Right cardiac atrium (tissue), 5 donors: ENCODE results near the gene RUNX1. TPM values are rescaled to one million over a fixed set of nuclear protein-coding genes. Genes with fewer than 3 reads are reported as not detected.

Experiments
- ATAC-seq, 2 donors: fragments of 200-7000 bp; cut with Tn5 transposase; one replicate each; pipeline versions ENCODE4 v1.8.0 to v1.9.1; 2020; ENCODE audit warnings: moderate library complexity in 2 of 2, mild to moderate bottlenecking in 1 of 2
- DNase-seq, 3 donors: peaks; one replicate each; pipeline ENCODE4 v3.0.0-alpha.2; 2020
- H3K27ac ChIP-seq: one replicate; pipeline ENCODE4 v1.5.1; 2013; ENCODE audit warnings: mild to moderate bottlenecking, low read length, control low read depth, moderate library complexity
- H3K27me3 ChIP-seq: one replicate; pipeline ENCODE4 v1.6.1; 2013; ENCODE audit not compliant: control insufficient read depth, insufficient read depth
- H3K4me1 ChIP-seq: one replicate; pipeline ENCODE4 v1.6.1; 2013; ENCODE audit warnings: low read length; ENCODE audit not compliant: control insufficient read depth, insufficient read depth
- H3K4me3 ChIP-seq: one replicate; pipeline ENCODE4 v1.5.1; 2013; ENCODE audit warnings: low read length, control low read depth
- H3K9me3 ChIP-seq: one replicate; pipeline ENCODE4 v1.6.1; 2013; ENCODE audit warnings: low read length; ENCODE audit not compliant: control insufficient read depth
- WGBS: extraction: QIAGEN DNeasy Blood & Tissue Kit; methylation state at CpG from one replicate; pipeline ENCODE4 v1.1.7; 2013; 5-methylcytosine and 5-hydroxymethylcytosine counted together
- intact Hi-C, 4 donors: fragments of 100-400 bp; cut with DNase I; formaldehyde crosslinking; loops; one replicate each; pipeline versions ENCODE4 v1.11.0 to v1.14.0; 2022 to 2023
- polyA plus RNA-seq: library from polyadenylated mRNA; stranded (reverse); fragments of 200-250 nt; gene quantifications from one replicate; pipeline ENCODE4 v1.2.3, GENCODE V29; 2013
- total RNA-seq, 4 donors: library from RNA; stranded (reverse); fragmentation: NEBNext Ultra II Directional; extraction: Animal tissue kit (Norgen Biotek cat#: 25700); gene quantifications; one replicate each; pipeline ENCODE4 v1.2.1, GENCODE V29; 2021
- donor health status: healthy with polysubstance abuse.
- donor health status: DM: no; HTN: yes; CAD: no.
- donor health status: DM: no; HTN: no; CAD: no.
- donor health status: DM: no; HTN: yes; CAD: no; lungs with severe emphysema.
- donor health status: DM: yes; HTN: yes; CAD: no.

The RUNX1 gene
- total and polyA plus RNA-seq, 5 donors: 0.81 to 17.6 (median 4.4) TPM

DNA sequence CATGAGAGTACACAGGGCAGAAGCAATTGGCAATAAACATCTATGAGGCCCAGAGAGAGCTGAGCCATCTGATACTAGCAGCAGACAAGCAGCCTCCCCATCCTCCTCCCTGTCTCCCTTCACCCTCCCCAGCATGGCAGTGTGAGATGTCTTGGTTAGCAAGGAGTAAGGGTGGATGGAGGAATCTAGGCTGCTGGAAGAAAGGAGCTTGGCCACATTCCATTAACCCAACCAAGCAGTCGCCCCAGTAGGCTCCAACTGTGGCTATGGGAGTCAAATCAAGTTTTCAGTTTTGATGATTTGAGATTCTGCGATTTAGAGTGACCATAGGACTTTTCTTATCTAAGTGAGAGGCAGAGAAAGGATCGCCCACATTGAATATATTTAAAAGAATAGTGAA, 12.9 kb upstream of the RUNX1 start:
- no peak for ATAC-seq
- WGBS: 89% methylated on average over 3 of the region's 3 CpGs
- DNase-seq: no peak
- Histone ChIP-seq H3K9me3 (no peaks in the 10 kb centered on the region), H3K4me3 (no peak overlapping the region), H3K27me3 (no peaks in the 10 kb centered on the region), H3K27ac (no peak overlapping the region), H3K4me1 (no peaks in the 10 kb centered on the region)
- intact Hi-C loops: no loop called here

DNA sequence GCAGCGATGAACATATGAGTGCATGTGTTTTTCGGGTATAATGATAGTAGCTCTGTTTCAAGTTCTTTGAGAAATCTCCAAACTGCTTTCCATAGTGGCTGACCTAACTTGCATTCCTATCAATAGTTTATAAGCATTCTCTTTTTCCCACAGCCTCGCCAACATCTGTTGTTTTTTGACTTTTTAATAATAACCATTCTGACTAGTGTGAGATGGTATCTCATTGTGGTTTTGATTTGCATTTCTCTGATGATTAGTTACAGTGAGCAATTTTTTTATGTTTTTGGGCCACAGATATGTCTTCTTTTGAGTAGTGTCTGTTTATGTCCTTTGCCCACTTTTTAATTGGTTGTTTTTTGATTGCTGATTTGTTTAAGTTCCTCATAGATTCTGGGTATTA, 10.6 kb upstream of the RUNX1 start:
- Histone ChIP-seq H3K4me3 (no peak overlapping the region), H3K27ac (no peak overlapping the region), H3K9me3 (no peaks in the 10 kb centered on the region), H3K27me3 (no peaks in the 10 kb centered on the region), H3K4me1 (no peaks in the 10 kb centered on the region)
- intact Hi-C loops: loop anchor here in 1 of 4 donors (10.0 kb wide), 1 partner anchor 785 kb away; no protein-coding TSS in a partner anchor
- ATAC-seq (no peak), DNase-seq (no peak)
- 95% methylated on average over 3 of the region's 3 CpGs for WGBS

DNA sequence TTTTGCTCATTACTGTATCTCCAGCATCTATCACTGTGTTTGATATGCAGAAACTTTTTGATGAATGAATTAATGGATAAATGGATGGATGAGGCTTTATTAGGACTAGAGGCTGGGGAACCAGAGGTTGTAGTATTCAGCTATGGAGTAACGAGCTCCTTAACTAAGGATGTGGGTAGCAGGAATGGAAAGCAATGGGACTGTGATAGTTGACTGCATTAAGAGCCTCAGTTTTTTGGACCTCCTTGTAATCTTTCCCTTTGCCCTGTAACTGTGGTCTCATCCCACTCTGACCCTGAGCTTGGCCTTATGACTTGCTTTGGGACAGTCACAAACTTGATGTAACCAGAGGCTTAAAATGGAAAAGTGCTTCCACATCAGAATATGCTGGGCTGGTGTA, 9.0 kb upstream of the RUNX1 start:
- ATAC-seq: no peak
- Histone ChIP-seq H3K9me3 (no peaks in the 10 kb centered on the region), H3K27ac (no peak overlapping the region), H3K4me1 (no peaks in the 10 kb centered on the region), H3K27me3 (no peaks in the 10 kb centered on the region), H3K4me3 (no peak overlapping the region)
- no peak for DNase-seq
- intact Hi-C loops: loop anchor here in 1 of 4 donors (10.0 kb wide), 1 partner anchor 787 kb away; no protein-coding TSS in a partner anchor
- WGBS: 81% methylated on average over 1 of the region's 1 CpG

GRCh38 chr21:35057428-35057827, 8.3 kb upstream of the RUNX1 start:
- H3K9me3 ChIP-seq: no peaks in the 10 kb centered on the region
- H3K4me3 ChIP-seq: no peak overlapping the region
- WGBS: 91% methylated on average over 7 of the region's 7 CpGs
- ATAC-seq: no peak
- intact Hi-C loops: loop anchor here in 1 of 4 donors (10.0 kb wide), 1 partner anchor 787 kb away; no protein-coding TSS in a partner anchor
- H3K4me1 ChIP-seq: no peaks in the 10 kb centered on the region
- no peaks in the 10 kb centered on the region for H3K27me3 ChIP-seq
- DNase-seq: no peak
- no peak overlapping the region for H3K27ac ChIP-seq

- DNase-seq: no peak
- no peak overlapping the region for H3K4me3 ChIP-seq
- ATAC-seq: no peak
- H3K27ac ChIP-seq: no peak overlapping the region
- H3K4me1 ChIP-seq: no peaks in the 10 kb centered on the region
- intact Hi-C loops: loop anchor here in 1 of 4 donors (10.0 kb wide), 1 partner anchor 791 kb away; no protein-coding TSS in a partner anchor
- 77% methylated on average over 11 of the region's 11 CpGs for WGBS
- H3K27me3 ChIP-seq: no peaks in the 10 kb centered on the region
- no peaks in the 10 kb centered on the region for H3K9me3 ChIP-seq
These were observed 4.4 kb upstream of the RUNX1 start for GRCh38 chr21:35053356-35054096.

GRCh38 chr21:35052801-35053200, 3.7 kb upstream of the RUNX1 start:
- H3K4me3 ChIP-seq: no peak overlapping the region
- no peak for DNase-seq
- no peak overlapping the region for H3K27ac ChIP-seq
- H3K9me3 ChIP-seq: no peaks in the 10 kb centered on the region
- intact Hi-C loops: loop anchor here in 1 of 4 donors (10.0 kb wide), 1 partner anchor 792 kb away; no protein-coding TSS in a partner anchor
- ATAC-seq: no peak
- no peaks in the 10 kb centered on the region for H3K4me1 ChIP-seq
- WGBS: 90% methylated on average over 3 of the region's 3 CpGs
- H3K27me3 ChIP-seq: no peaks in the 10 kb centered on the region

- DNase-seq: peak; percentile 91 to 95 (median 93)
- Histone ChIP-seq H3K4me3 (no peak overlapping the region), H3K9me3 (no peaks in the 10 kb centered on the region), H3K27ac (peak overlapping the region; percentile 45), H3K27me3 (no peaks in the 10 kb centered on the region), H3K4me1 (no peaks in the 10 kb centered on the region)
- intact Hi-C loops: loop anchor here in 1 of 4 donors (10.0 kb wide), 1 partner anchor 793 kb away; no protein-coding TSS in a partner anchor
- ATAC-seq: peak; percentile 94 to 95
- WGBS: 18% methylated on average over 12 of the region's 12 CpGs
These were observed 2.3 kb upstream of the RUNX1 start for GRCh38 chr21:35051287-35051818.

DNA sequence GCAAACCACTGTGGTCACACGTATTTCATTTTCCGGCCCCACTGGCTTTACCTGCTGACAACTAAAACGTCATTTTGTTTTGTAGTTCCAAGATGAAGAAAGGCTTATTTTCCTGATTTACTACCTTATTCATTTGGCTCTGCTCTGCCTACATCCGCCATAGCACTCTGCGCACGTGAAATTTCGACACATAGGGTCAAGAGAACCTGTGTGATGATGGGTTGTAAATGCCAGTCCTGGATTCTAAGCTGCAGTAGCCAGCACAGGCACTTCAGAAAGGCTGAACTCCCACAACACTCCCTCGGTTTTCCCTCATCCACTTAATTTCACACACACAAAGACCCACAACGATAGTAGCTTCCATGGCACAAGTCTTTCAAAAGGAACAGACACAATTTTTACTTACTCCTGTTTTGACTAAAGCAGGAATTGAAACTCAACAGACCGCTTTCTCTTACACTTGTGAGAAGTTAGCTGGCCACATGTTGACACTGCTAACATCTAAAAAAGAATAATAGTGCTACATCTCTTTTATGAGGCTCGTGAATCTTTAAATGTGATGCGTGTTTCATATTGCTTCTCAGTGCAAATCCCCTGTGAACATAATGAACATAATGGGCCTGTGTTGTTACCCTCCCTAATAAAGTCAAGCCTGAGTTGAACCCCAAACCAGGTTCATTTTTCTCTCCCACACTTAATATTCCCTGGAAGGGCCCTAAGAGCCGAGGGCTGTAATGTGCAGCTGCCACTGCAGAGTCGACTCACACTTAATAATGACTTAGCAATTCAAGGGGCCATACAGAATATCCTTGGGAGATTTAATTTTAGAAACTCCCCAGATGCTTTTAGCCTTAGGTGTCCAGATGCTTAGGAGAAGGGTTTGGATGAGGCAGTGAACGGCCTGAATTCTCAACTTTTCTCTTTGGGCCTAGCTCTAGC, 1.5 kb upstream of the RUNX1 start:
- intact Hi-C loops: loop anchor here in 1 of 4 donors (10.0 kb wide), 1 partner anchor 794 kb away; no protein-coding TSS in a partner anchor
- H3K4me1 ChIP-seq: no peaks in the 10 kb centered on the region
- no peak for ATAC-seq

GRCh38 chr21:35048183-35048601, 910 bp downstream of the RUNX1 start:
- Histone ChIP-seq H3K9me3 (no peaks in the 10 kb centered on the region), H3K4me3 (peak overlapping the region; percentile 2), H3K4me1 (no peaks in the 10 kb centered on the region), H3K27me3 (no peaks in the 10 kb centered on the region), H3K27ac (no peak overlapping the region)
- WGBS: 67% methylated on average over 6 of the region's 6 CpGs
- DNase-seq: peak in 1 of 3 donors; percentile 59
- intact Hi-C loops: loop anchor here in 1 of 4 donors (10.0 kb wide), 1 partner anchor 347 kb away; no protein-coding TSS in a partner anchor
- ATAC-seq: no peak

More for the DNA sequence above, 1.5 kb upstream of the RUNX1 start:
- DNase-seq: no peak
- Histone ChIP-seq H3K9me3 (no peaks in the 10 kb centered on the region), H3K27ac (peak overlapping the region; percentile 45), H3K4me3 (no peak overlapping the region), H3K27me3 (no peaks in the 10 kb centered on the region)
- WGBS: 81% methylated on average over 15 of the region's 15 CpGs

DNA sequence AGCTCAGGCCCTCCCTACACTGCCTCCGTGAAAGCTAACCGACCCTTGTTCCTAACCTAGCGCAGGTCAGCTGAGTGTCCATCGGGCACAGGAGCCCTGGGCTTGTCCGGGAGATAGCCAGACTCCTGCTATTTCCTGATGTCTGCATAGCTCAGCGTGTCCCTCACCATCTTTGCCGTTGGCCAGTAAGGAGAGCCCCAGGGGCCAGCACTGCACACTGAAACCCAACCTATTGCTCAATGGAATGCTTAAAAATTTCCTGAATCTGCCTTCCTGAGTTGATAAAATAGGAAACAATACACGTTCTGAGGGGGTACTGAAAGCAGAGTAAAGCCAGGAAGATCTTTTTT, 2.2 kb downstream of the RUNX1 start:
- DNase-seq (peak in 1 of 3 donors; percentile 40), ATAC-seq (peak; percentile 27 to 38)
- Histone ChIP-seq H3K27me3 (no peaks in the 10 kb centered on the region), H3K4me1 (no peaks in the 10 kb centered on the region), H3K27ac (no peak overlapping the region), H3K9me3 (no peaks in the 10 kb centered on the region), H3K4me3 (no peak overlapping the region)
- 40% methylated on average over 8 of the region's 8 CpGs for WGBS
- intact Hi-C loops: loop anchor here in 1 of 4 donors (10.0 kb wide), 1 partner anchor 348 kb away; no protein-coding TSS in a partner anchor
